H1 (cell line): Measurements from ENCODE around the gene ACVRL1. TPM values are rescaled to one million over a fixed set of nuclear protein-coding genes. Genes with fewer than 3 reads are reported as not detected.

Experiments used
- CTCF ChIA-PET: fragments of 300-600 bp; sonication (Branson Sonifier 250); formaldehyde crosslinking; loops from one replicate; lab custom pipeline; 2021; ENCODE audit not compliant: partially characterized antibody; lab: Charles Lee
- POLR2A ChIA-PET: fragments of 300-600 bp; sonication (Branson Sonifier 250); formaldehyde crosslinking; loops from one replicate; lab custom pipeline; 2021; ENCODE audit warnings: inconsistent platforms; ENCODE audit not compliant: partially characterized antibody; lab: Charles Lee
- DNase-seq, 2 experiments: peaks; one replicate each; pipeline versions ENCODE4 v3.0.0 to v3.0.0-alpha.2; 2010 to 2022; ENCODE audit warnings: low spot score in 2 of 2, low read depth in 1 of 2, mixed read lengths in 1 of 2
- FAIRE-seq: peaks from 2 replicates; lab custom pipeline; 2011; peaks lifted over from hg19 to GRCh38; lab: Jason Lieb, UNC
- H2AFZ ChIP-seq: 2 replicates; pipeline ENCODE4 v1.8.1; 2012; ENCODE audit warnings: low read length, inconsistent platforms
- H2AK5ac ChIP-seq: 2 replicates; pipeline ENCODE4 v1.6.1; 2013; ENCODE audit warnings: low read depth, low read length
- H2BK120ac ChIP-seq: replicated peaks from 2 replicates; pipeline ENCODE3; 2013; ENCODE audit warnings: low read depth, low read length, inconsistent platforms
- H2BK12ac ChIP-seq: 2 replicates; pipeline ENCODE4 v1.6.1; 2013; ENCODE audit warnings: low read depth, low read length
- H2BK15ac ChIP-seq: 2 replicates; pipeline ENCODE4 v1.6.1; 2013; ENCODE audit warnings: low read length
- H2BK20ac ChIP-seq: 2 replicates; pipeline ENCODE4 v1.6.1; 2013; ENCODE audit warnings: low read length
- H2BK5ac ChIP-seq: 2 replicates; pipeline ENCODE4 v1.6.1; 2013; ENCODE audit warnings: low read depth, low read length
- H3K14ac ChIP-seq: 2 replicates; pipeline ENCODE4 v1.6.1; 2013; ENCODE audit warnings: inconsistent platforms; ENCODE audit not compliant: insufficient read length
- H3K18ac ChIP-seq: 2 replicates; pipeline ENCODE4 v1.6.1; 2013; ENCODE audit warnings: low read length; ENCODE audit errors: extremely low read depth
- H3K23ac ChIP-seq: 2 replicates; pipeline ENCODE4 v1.6.1; 2013; ENCODE audit warnings: inconsistent platforms; ENCODE audit not compliant: insufficient read length
- H3K23me2 ChIP-seq: 2 replicates; pipeline ENCODE4 v1.6.1; 2013; ENCODE audit warnings: low read depth, low read length
- H3K27ac ChIP-seq: 2 replicates; pipeline ENCODE4 v1.6.1; 2011; ENCODE audit warnings: low read depth, low read length, inconsistent platforms
- H3K27me3 ChIP-seq, 4 experiments: replicated peaks in 1 of 4; 1 replicate in 1 of 4; 2 replicates in 3 of 4; pipeline versions ENCODE4 v1.6.1 to v1.8.1; 2011 to 2013; ENCODE audit warnings: low read length in 3 of 4, mild to moderate bottlenecking in 3 of 4, inconsistent platforms in 2 of 4, mixed read lengths in 2 of 4, moderate library complexity in 1 of 4; ENCODE audit not compliant: control insufficient read depth in 3 of 4, insufficient read depth in 3 of 4; ENCODE audit errors: extremely low read depth in 1 of 4
- H3K36me3 ChIP-seq, 4 experiments: 2 replicates each; pipeline versions ENCODE4 v1.6.1 to v1.8.1; 2011 to 2013; ENCODE audit warnings: mild to moderate bottlenecking in 4 of 4, low read length in 3 of 4, moderate library complexity in 2 of 4, control low read depth in 1 of 4, inconsistent platforms in 1 of 4; ENCODE audit not compliant: insufficient read depth in 4 of 4, control insufficient read depth in 2 of 4
- H3K4ac ChIP-seq: replicated peaks from 2 replicates; pipeline ENCODE3; 2013; ENCODE audit warnings: low read length, low read depth, mixed read lengths, inconsistent platforms; ENCODE audit not compliant: insufficient read length
- H3K4me1 ChIP-seq, 4 experiments: replicated peaks in 1 of 4; 1 replicate in 1 of 4; 2 replicates in 3 of 4; pipeline versions ENCODE4 v1.6.1 to v1.8.1; 2011 to 2013; ENCODE audit warnings: low read length in 3 of 4, inconsistent platforms in 2 of 4, mixed read lengths in 1 of 4; ENCODE audit not compliant: insufficient read depth in 4 of 4, control insufficient read depth in 3 of 4
- H3K4me2 ChIP-seq, 2 experiments: 2 replicates each; pipeline versions ENCODE4 v1.6.1 to v1.8.1; 2011 to 2013; ENCODE audit warnings: low read depth in 2 of 2, low read length in 2 of 2, control low read depth in 1 of 2, inconsistent platforms in 1 of 2, mild to moderate bottlenecking in 1 of 2; ENCODE audit not compliant: insufficient read depth in 1 of 2
- H3K4me3 ChIP-seq, 4 experiments: fragments of 200-600, 300-600 bp in 1 of 4; sonication (generic), shearing (Covaris generic), sonication (Bioruptor Twin) in 1 of 4; 2 replicates each; pipeline versions ENCODE4 v1.5.1 to v1.8.1; 2011 to 2016; ENCODE audit warnings: low read length in 4 of 4, low read depth in 3 of 4, control low read depth in 2 of 4, inconsistent platforms in 2 of 4, mild to moderate bottlenecking in 2 of 4, mixed read lengths in 1 of 4, moderate library complexity in 1 of 4; ENCODE audit not compliant: insufficient read depth in 2 of 4; ENCODE audit errors: extremely low read depth in 1 of 4
- H3K56ac ChIP-seq: replicated peaks from 2 replicates; pipeline ENCODE3; 2013; ENCODE audit warnings: low read depth, mild to moderate bottlenecking, mixed read lengths, low read length, inconsistent platforms; ENCODE audit not compliant: insufficient read length
- H3K79me1 ChIP-seq: 2 replicates; pipeline ENCODE4 v1.6.1; 2013; ENCODE audit warnings: low read depth, low read length, control low read depth
- H3K79me2 ChIP-seq, 2 experiments: 2 replicates each; pipeline versions ENCODE4 v1.6.1 to v1.8.1; 2012 to 2013; ENCODE audit warnings: low read length in 2 of 2, mild to moderate bottlenecking in 2 of 2, inconsistent platforms in 1 of 2; ENCODE audit not compliant: insufficient read depth in 2 of 2, control insufficient read depth in 1 of 2
- H3K9ac ChIP-seq, 4 experiments: replicated peaks in 1 of 4; 1 replicate in 1 of 4; 2 replicates in 3 of 4; pipeline versions ENCODE4 v1.6.1 to v1.8.1; 2011 to 2013; ENCODE audit warnings: low read depth in 3 of 4, low read length in 3 of 4, control low read depth in 2 of 4, mild to moderate bottlenecking in 2 of 4, moderate library complexity in 2 of 4, inconsistent platforms in 1 of 4; ENCODE audit errors: extremely low read depth in 1 of 4
- H3K9me3 ChIP-seq, 2 experiments: 2 replicates each; pipeline versions ENCODE4 v1.6.1 to v1.8.1; 2012 to 2013; ENCODE audit warnings: mild to moderate bottlenecking in 2 of 2, moderate library complexity in 2 of 2, control low read depth in 1 of 2, inconsistent platforms in 1 of 2, low read depth in 1 of 2, low read length in 1 of 2, mixed read lengths in 1 of 2; ENCODE audit not compliant: insufficient read depth in 2 of 2
- H4K20me1 ChIP-seq, 2 experiments: replicated peaks in 1 of 2; 2 replicates each; pipeline versions ENCODE3 to v1.8.1; 2011 to 2013; ENCODE audit warnings: inconsistent platforms in 2 of 2, low read length in 2 of 2, mild to moderate bottlenecking in 1 of 2; ENCODE audit not compliant: insufficient read depth in 2 of 2, control insufficient read depth in 1 of 2
- H4K5ac ChIP-seq: 2 replicates; pipeline ENCODE4 v1.6.1; 2013; ENCODE audit warnings: low read length, low read depth, mixed read lengths, inconsistent platforms; ENCODE audit not compliant: insufficient read length
- H4K8ac ChIP-seq: 2 replicates; pipeline ENCODE4 v1.8.0; 2013; ENCODE audit warnings: mild to moderate bottlenecking, moderate library complexity, low read length, inconsistent platforms; ENCODE audit not compliant: insufficient read depth; ENCODE audit errors: extremely low read depth
- H4K91ac ChIP-seq: replicated peaks from 2 replicates; pipeline ENCODE3; 2013; ENCODE audit warnings: low read length, mixed read lengths, inconsistent platforms; ENCODE audit not compliant: insufficient read length
- SUZ12 ChIP-seq: fragments of 200-600 bp; sonication (generic); IDR thresholded peaks from 2 replicates; pipeline ENCODE4 v1.6.1; 2012; ENCODE audit warnings: mild to moderate bottlenecking, inconsistent platforms, low read length, moderate library complexity, mixed read lengths
- TCF12 ChIP-seq: IDR thresholded peaks from 2 replicates; pipeline ENCODE4 v1.6.1; 2011; ENCODE audit warnings: low read depth, mild to moderate bottlenecking, low read length
- ZNF274 ChIP-seq: IDR thresholded peaks from 2 replicates; pipeline ENCODE4 v1.7.0; 2012; ENCODE audit warnings: low read length, borderline replicate concordance; ENCODE audit errors: extremely low read depth
- WGBS, 2 experiments: shearing (Covaris generic) in 1 of 2; methylation state at CpG; one replicate each; pipeline versions ENCODE4 v1.1.6 to v1.1.7; 2013 to 2015; ENCODE audit warnings: low lambda C conversion rate in 2 of 2, mixed read lengths in 2 of 2, inconsistent platforms in 1 of 2, low coverage in 1 of 2, missing lambda C conversion rate in 1 of 2; ENCODE audit not compliant: insufficient replicate concordance in 2 of 2, insufficient coverage in 1 of 2, insufficient read length in 1 of 2; ENCODE audit errors: extremely low coverage in 1 of 2, missing lambda C conversion rate in 1 of 2; 5-methylcytosine and 5-hydroxymethylcytosine counted together
- polyA plus RNA-seq, 7 experiments: library from polyadenylated mRNA; depleted of rRNA in 3 of 7; stranded (reverse) in 5 of 7; unstranded in 2 of 7; fragments of >200 nt in 5 of 7; fragments of 200-250 nt in 2 of 7; gene quantifications; 1 replicate in 5 of 7; 2 replicates in 1 of 7; 4 replicates in 1 of 7; pipeline versions ENCODE4 v1.2.1 to v1.2.3, GENCODE V29; 2011 to 2013; ENCODE audit warnings: missing spikeins in 2 of 7, mixed read lengths in 2 of 7
- total RNA-seq: library from RNA; stranded (reverse); fragmentation: NEBNext Ultra II Directional; extraction: Animal tissue kit (Norgen Biotek cat#: 25700); gene quantifications from 2 replicates; pipeline ENCODE4 v1.2.1, GENCODE V29; 2021
- TF ChIP-seq, protein P1 (sequence below): IDR thresholded peaks from 2 replicates; pipeline ENCODE4 v1.6.1; 2012; ENCODE audit warnings: low read length, inconsistent platforms

ACVRL1 gene
- total and polyA plus RNA-seq, 2 of the 8 experiments (the other 6 are each of a cell fraction or from before 2014, with no cell fraction given), result 0.09 to 0.35 TPM

DNA sequence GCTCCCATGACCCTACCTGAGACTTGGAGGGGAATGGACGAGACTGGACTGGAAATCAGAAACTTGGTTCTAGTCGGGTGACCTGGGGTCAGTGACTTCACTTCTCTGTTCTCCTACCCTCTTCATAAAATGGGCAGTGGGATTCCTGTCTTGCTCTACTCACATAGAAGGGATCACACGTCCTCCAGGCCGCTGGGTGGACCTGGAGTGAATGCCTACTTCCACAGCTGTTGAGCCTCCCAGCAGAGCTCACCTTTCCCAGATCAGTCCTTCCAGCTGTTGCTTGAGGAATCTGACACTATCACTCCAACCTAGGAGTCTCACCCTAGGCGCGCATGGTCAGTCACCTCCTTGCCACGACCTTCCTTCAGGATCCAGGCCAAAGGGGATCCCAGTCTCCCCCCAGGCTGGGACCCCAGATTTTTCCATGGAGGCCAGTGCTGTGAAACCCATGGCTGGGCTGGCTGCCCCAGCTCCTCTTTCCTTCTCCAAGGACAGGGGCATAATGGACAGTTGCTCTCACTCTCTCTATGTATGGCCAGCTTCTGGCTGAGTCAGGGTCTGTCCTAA, 637 bp downstream of the ACVRL1 start:
- Histone ChIP-seq H2BK12ac (peak overlapping the region; percentile 60; the same call in 1 of the 2 replicates), H3K4me1 (no peaks in the 10 kb centered on the region; a peak in 2 of 7 replicates), H2BK5ac (no peak overlapping the region), H3K4ac (no peak overlapping the region), H4K5ac (no peak overlapping the region), H2BK15ac (no peak overlapping the region; the same call in 1 of the 2 replicates), H4K91ac (no peak overlapping the region), H2BK20ac (no peak overlapping the region), H3K23me2 (peaks cover 6% of the 10 kb centered on the region), H3K9me3 (no peaks in the 10 kb centered on the region), H2AFZ (no peak overlapping the region; the same call in 1 of the 2 replicates), H2AK5ac (no peak overlapping the region), H4K8ac (peak overlapping the region; percentile 40; the same call in 1 of the 2 replicates), H3K18ac (no peak overlapping the region), H3K4me2 (peak overlapping the region; percentile 48 to 58), H3K36me3 (peaks cover 0 to 3% (median 0%) of the 10 kb centered on the region in 4 experiments; a peak in 1 of 8 replicates), H3K27ac (no peak overlapping the region), H3K14ac (no peak overlapping the region), H3K79me1 (no peaks in the 10 kb centered on the region), H3K56ac (no peak overlapping the region), H4K20me1 (no peaks in the 10 kb centered on the region), H3K79me2 (no peaks in the 10 kb centered on the region), H3K9ac (no peak overlapping the region), H3K23ac (no peak overlapping the region), H2BK120ac (no peak overlapping the region), H3K4me3 (peak overlapping the region in 2 of 4 experiments; percentile 23 to 61; a peak in 5 of 8 replicates), H3K27me3 (peaks cover 4 to 28% (median 20%) of the 10 kb centered on the region in 4 experiments)
- ChIA-PET CTCF (interaction anchor here (0.6 to 12.7 kb wide), 14 partner anchors 10 to 331 kb away, joined by 3 to 234 read pairs (median 4); partner anchors contain the start of gene SMIM41), POLR2A (interaction anchor here (1.1 to 1.2 kb wide), 2 partner anchors 8 to 13 kb away, joined by 3 read pairs; no protein-coding TSS in a partner anchor)
- WGBS, 2 experiments, result 78% methylated on average over 7 of the region's 7 CpGs; no CpG with 5 or more reads in 1 of the 2 experiments
- DNase-seq (no peak), FAIRE-seq (no peak)
- TF ChIP-seq SUZ12 (peak; percentile 11; the same call in 1 of the 2 replicates), TCF12 (no peak), ZNF274 (no peak)
- TF ChIP-seq, protein P1, sequence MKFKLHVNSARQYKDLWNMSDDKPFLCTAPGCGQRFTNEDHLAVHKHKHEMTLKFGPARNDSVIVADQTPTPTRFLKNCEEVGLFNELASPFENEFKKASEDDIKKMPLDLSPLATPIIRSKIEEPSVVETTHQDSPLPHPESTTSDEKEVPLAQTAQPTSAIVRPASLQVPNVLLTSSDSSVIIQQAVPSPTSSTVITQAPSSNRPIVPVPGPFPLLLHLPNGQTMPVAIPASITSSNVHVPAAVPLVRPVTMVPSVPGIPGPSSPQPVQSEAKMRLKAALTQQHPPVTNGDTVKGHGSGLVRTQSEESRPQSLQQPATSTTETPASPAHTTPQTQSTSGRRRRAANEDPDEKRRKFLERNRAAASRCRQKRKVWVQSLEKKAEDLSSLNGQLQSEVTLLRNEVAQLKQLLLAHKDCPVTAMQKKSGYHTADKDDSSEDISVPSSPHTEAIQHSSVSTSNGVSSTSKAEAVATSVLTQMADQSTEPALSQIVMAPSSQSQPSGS, result no peak
